Fibroblast of villous mesenchyme (primary cell): ENCODE measurements around the gene SPSB3. TPM values are rescaled to one million over a fixed set of nuclear protein-coding genes. Genes with fewer than 3 reads are reported as not detected.
A peak's percentile ranks its signal among the peaks of the same experiment; 100 is the strongest.

Experiments
- DNase-seq: peaks from one replicate; pipeline ENCODE4 v3.0.0-alpha.2; 2010; ENCODE audit warnings: low read depth
- H3K4me3 ChIP-seq: 2 replicates; pipeline ENCODE4 v1.5.1; 2011; ENCODE audit warnings: low read depth, mild to moderate bottlenecking, low read length
- total RNA-seq: library from RNA; depleted of rRNA; stranded (reverse); fragments of >200 nt; gene quantifications from 2 replicates; pipeline ENCODE4 v1.2.3, GENCODE V29; 2012
- TF ChIP-seq, protein P1 (sequence below): IDR thresholded peaks from 2 replicates; pipeline ENCODE4 v1.5.1; 2012; ENCODE audit warnings: low read depth, mild to moderate bottlenecking, low read length; ENCODE audit not compliant: insufficient read depth

SPSB3 gene
- total RNA-seq = 20.3 and 25.5 TPM in 2 replicates

- DNase-seq = peak; percentile 100
- peak within 1 kb of the TSS; percentile 91 for H3K4me3 ChIP-seq
- TF ChIP-seq, protein P1, sequence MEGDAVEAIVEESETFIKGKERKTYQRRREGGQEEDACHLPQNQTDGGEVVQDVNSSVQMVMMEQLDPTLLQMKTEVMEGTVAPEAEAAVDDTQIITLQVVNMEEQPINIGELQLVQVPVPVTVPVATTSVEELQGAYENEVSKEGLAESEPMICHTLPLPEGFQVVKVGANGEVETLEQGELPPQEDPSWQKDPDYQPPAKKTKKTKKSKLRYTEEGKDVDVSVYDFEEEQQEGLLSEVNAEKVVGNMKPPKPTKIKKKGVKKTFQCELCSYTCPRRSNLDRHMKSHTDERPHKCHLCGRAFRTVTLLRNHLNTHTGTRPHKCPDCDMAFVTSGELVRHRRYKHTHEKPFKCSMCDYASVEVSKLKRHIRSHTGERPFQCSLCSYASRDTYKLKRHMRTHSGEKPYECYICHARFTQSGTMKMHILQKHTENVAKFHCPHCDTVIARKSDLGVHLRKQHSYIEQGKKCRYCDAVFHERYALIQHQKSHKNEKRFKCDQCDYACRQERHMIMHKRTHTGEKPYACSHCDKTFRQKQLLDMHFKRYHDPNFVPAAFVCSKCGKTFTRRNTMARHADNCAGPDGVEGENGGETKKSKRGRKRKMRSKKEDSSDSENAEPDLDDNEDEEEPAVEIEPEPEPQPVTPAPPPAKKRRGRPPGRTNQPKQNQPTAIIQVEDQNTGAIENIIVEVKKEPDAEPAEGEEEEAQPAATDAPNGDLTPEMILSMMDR = no peak
Measured at GRCh38 chr16:1782408-1783264, at the start of gene SPSB3, which contains the start of gene NUBP2. Gene SPSB3 (minus strand): TSS chr16:1782571. CDS start chr16:1781483, 1,088 bp downstream. Gene NUBP2 (plus strand): TSS chr16:1782960. CDS start chr16:1783021, 61 bp downstream.

GRCh38 chr16:1831186-1832075, 49.1 kb upstream of the SPSB3 start:
- TF ChIP-seq, protein P1 = no peak
- DNase-seq = no peak
- no peak overlapping the region for H3K4me3 ChIP-seq

DNA sequence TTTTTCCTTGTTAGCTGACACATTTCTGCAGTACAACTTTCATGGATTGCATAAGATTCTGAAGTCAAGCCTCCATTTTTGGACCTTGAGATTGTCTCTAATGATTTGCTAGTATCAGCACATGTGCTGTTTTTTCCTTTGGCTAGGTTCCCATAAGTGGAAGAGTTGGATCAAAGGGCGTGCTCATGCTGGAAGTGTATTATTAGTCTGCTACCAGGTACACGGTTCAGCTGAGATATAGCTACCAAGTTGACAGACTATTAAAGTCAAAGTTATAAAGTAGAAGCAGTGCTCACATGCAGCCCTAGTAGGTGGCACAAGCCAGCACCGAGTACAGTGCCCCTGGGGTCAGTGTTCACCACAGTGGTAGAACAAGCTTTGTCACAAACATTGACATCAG, 47.8 kb upstream of the SPSB3 start:
- H3K4me3 ChIP-seq = no peak overlapping the region
- TF ChIP-seq, protein P1 = no peak
- no peak for DNase-seq

GRCh38 chr16:1828645-1829410, 46.5 kb upstream of the SPSB3 start:
- DNase-seq = peak; percentile 18
- peak overlapping the region; percentile 97 for H3K4me3 ChIP-seq
- TF ChIP-seq, protein P1 = no peak

GRCh38 chr16:1826691-1827573, 44.6 kb upstream of the SPSB3 start, which contains the start of the genes FAHD1 and HAGH:
Gene FAHD1 (plus strand): TSS chr16:1827206. CDS start chr16:1827239, 33 bp downstream.
Gene HAGH (minus strand): TSS chr16:1826825. CDS start chr16:1826787, 38 bp downstream.
- TF ChIP-seq, protein P1 = no peak
- peak; percentile 96 for DNase-seq
- H3K4me3 ChIP-seq = peak within 1 kb of the TSS; percentile 97
